ENCODE data around the gene ARHGEF37. TPM values are rescaled to one million over a fixed set of nuclear protein-coding genes. Genes with fewer than 3 reads are reported as not detected.

ARHGEF37 gene
- polyA plus RNA-seq, 2 donors: 10.6 to 11.6 TPM

- Histone ChIP-seq H3K27me3 (ENCODE audit: control insufficient read depth in 1 of 2, insufficient read depth in 2 of 2, low read length in 2 of 2) (no peaks in the 10 kb centered on the region), H3K36me3 (ENCODE audit: control insufficient read depth in 2 of 2, insufficient read depth in 2 of 2, low read length in 1 of 2) (peaks cover 11 to 28% of the 10 kb centered on the region in 2 donors), H3K4me3 (ENCODE audit: low read depth in 1 of 2, low read length in 2 of 2) (no peak overlapping the region), H3K4me1 (ENCODE audit: control insufficient read depth in 2 of 2, insufficient read depth in 2 of 2, low read length in 1 of 2) (peaks cover 0 to 9% of the 10 kb centered on the region in 2 donors), H3K27ac (ENCODE audit: low read depth in 2 of 2, low read length in 1 of 2) (peak overlapping the region; percentile 45 to 75), H3K9me3 (ENCODE audit: control insufficient read depth in 2 of 2, insufficient read depth in 1 of 2, low read depth in 1 of 2, low read length in 1 of 2) (no peaks in the 10 kb centered on the region)
- 86 to 88% methylated on average over 12 of the region's 12 CpGs for WGBS, 2 donors
These were observed 36.5 kb downstream of the ARHGEF37 start for GRCh38 chr5:149617760-149618306.

- Histone ChIP-seq H3K4me3 (ENCODE audit: low read depth in 1 of 2, low read length in 2 of 2) (no peak overlapping the region), H3K36me3 (ENCODE audit: control insufficient read depth in 2 of 2, insufficient read depth in 2 of 2, low read length in 1 of 2) (peaks cover 11 to 34% of the 10 kb centered on the region in 2 donors), H3K4me1 (ENCODE audit: control insufficient read depth in 2 of 2, insufficient read depth in 2 of 2, low read length in 1 of 2) (peaks cover 0 to 9% of the 10 kb centered on the region in 2 donors), H3K27me3 (ENCODE audit: control insufficient read depth in 1 of 2, insufficient read depth in 2 of 2, low read length in 2 of 2) (no peaks in the 10 kb centered on the region), H3K27ac (ENCODE audit: low read depth in 2 of 2, low read length in 1 of 2) (peak overlapping the region; percentile 72 to 85), H3K9me3 (ENCODE audit: control insufficient read depth in 2 of 2, insufficient read depth in 1 of 2, low read depth in 1 of 2, low read length in 1 of 2) (no peaks in the 10 kb centered on the region)
- 33 to 40% methylated on average over 9 of the region's 9 CpGs for WGBS, 2 donors
These were observed 37.4 kb downstream of the ARHGEF37 start for GRCh38 chr5:149618581-149619248.

GRCh38 chr5:149621415-149622098, 40.3 kb downstream of the ARHGEF37 start:
- Histone ChIP-seq H3K9me3 (ENCODE audit: control insufficient read depth in 2 of 2, insufficient read depth in 1 of 2, low read depth in 1 of 2, low read length in 1 of 2) (no peaks in the 10 kb centered on the region), H3K27me3 (ENCODE audit: control insufficient read depth in 1 of 2, insufficient read depth in 2 of 2, low read length in 2 of 2) (no peaks in the 10 kb centered on the region), H3K27ac (ENCODE audit: low read depth in 2 of 2, low read length in 1 of 2) (no peak overlapping the region), H3K4me3 (ENCODE audit: low read depth in 1 of 2, low read length in 2 of 2) (no peak overlapping the region), H3K4me1 (ENCODE audit: control insufficient read depth in 2 of 2, insufficient read depth in 2 of 2, low read length in 1 of 2) (peaks cover 0 to 6% of the 10 kb centered on the region in 2 donors), H3K36me3 (ENCODE audit: control insufficient read depth in 2 of 2, insufficient read depth in 2 of 2, low read length in 1 of 2) (peaks cover 2 to 39% of the 10 kb centered on the region in 2 donors)
- 92 to 93% methylated on average over 10 of the region's 10 CpGs for WGBS, 2 donors

- WGBS, 2 donors: 84 to 94% methylated on average over 3 of the region's 3 CpGs
These were observed 41.2 kb downstream of the ARHGEF37 start for GRCh38 chr5:149622466-149622865.

GRCh38 chr5:149623473-149623872, 42.2 kb downstream of the ARHGEF37 start:
- 85 to 87% methylated on average over 3 of the region's 3 CpGs for WGBS, 2 donors
- no peak overlapping the region for H3K27ac ChIP-seq (ENCODE audit: low read depth in 2 of 2, low read length in 1 of 2)
- H3K4me3 ChIP-seq (ENCODE audit: low read depth in 1 of 2, low read length in 2 of 2): no peak overlapping the region
- peaks cover 2 to 38% of the 10 kb centered on the region in 2 donors for H3K36me3 ChIP-seq (ENCODE audit: control insufficient read depth in 2 of 2, insufficient read depth in 2 of 2, low read length in 1 of 2)
- no peaks in the 10 kb centered on the region for H3K27me3 ChIP-seq (ENCODE audit: control insufficient read depth in 1 of 2, insufficient read depth in 2 of 2, low read length in 2 of 2)
- H3K9me3 ChIP-seq (ENCODE audit: control insufficient read depth in 2 of 2, insufficient read depth in 1 of 2, low read depth in 1 of 2, low read length in 1 of 2): no peaks in the 10 kb centered on the region
- peaks cover 0 to 2% of the 10 kb centered on the region in 2 donors for H3K4me1 ChIP-seq (ENCODE audit: control insufficient read depth in 2 of 2, insufficient read depth in 2 of 2, low read length in 1 of 2)

More at GRCh38 chr5:149622466-149622865, 41.2 kb downstream of the ARHGEF37 start:
- Histone ChIP-seq H3K9me3 (ENCODE audit: control insufficient read depth in 2 of 2, insufficient read depth in 1 of 2, low read depth in 1 of 2, low read length in 1 of 2) (no peaks in the 10 kb centered on the region), H3K27me3 (ENCODE audit: control insufficient read depth in 1 of 2, insufficient read depth in 2 of 2, low read length in 2 of 2) (no peaks in the 10 kb centered on the region), H3K4me3 (ENCODE audit: low read depth in 1 of 2, low read length in 2 of 2) (no peak overlapping the region), H3K4me1 (ENCODE audit: control insufficient read depth in 2 of 2, insufficient read depth in 2 of 2, low read length in 1 of 2) (peaks cover 0 to 6% of the 10 kb centered on the region in 2 donors), H3K36me3 (ENCODE audit: control insufficient read depth in 2 of 2, insufficient read depth in 2 of 2, low read length in 1 of 2) (peaks cover 2 to 43% of the 10 kb centered on the region in 2 donors), H3K27ac (ENCODE audit: low read depth in 2 of 2, low read length in 1 of 2) (no peak overlapping the region)

GRCh38 chr5:149627070-149627469, 45.8 kb downstream of the ARHGEF37 start:
- WGBS, 2 donors: 81 to 90% methylated on average over 12 of the region's 12 CpGs
- no peaks in the 10 kb centered on the region for H3K9me3 ChIP-seq (ENCODE audit: control insufficient read depth in 2 of 2, insufficient read depth in 1 of 2, low read depth in 1 of 2, low read length in 1 of 2)
- H3K36me3 ChIP-seq (ENCODE audit: control insufficient read depth in 2 of 2, insufficient read depth in 2 of 2, low read length in 1 of 2): peaks cover 2 to 43% of the 10 kb centered on the region in 2 donors
- H3K4me3 ChIP-seq (ENCODE audit: low read depth in 1 of 2, low read length in 2 of 2): no peak overlapping the region
- H3K27ac ChIP-seq (ENCODE audit: low read depth in 2 of 2, low read length in 1 of 2): no peak overlapping the region
- H3K27me3 ChIP-seq (ENCODE audit: control insufficient read depth in 1 of 2, insufficient read depth in 2 of 2, low read length in 2 of 2): no peaks in the 10 kb centered on the region
- H3K4me1 ChIP-seq (ENCODE audit: control insufficient read depth in 2 of 2, insufficient read depth in 2 of 2, low read length in 1 of 2): peaks cover 0 to 4% of the 10 kb centered on the region in 2 donors

GRCh38 chr5:149628221-149628620, 46.9 kb downstream of the ARHGEF37 start:
- Histone ChIP-seq H3K36me3 (ENCODE audit: control insufficient read depth in 2 of 2, insufficient read depth in 2 of 2, low read length in 1 of 2) (peaks cover 2 to 42% of the 10 kb centered on the region in 2 donors), H3K9me3 (ENCODE audit: control insufficient read depth in 2 of 2, insufficient read depth in 1 of 2, low read depth in 1 of 2, low read length in 1 of 2) (no peaks in the 10 kb centered on the region), H3K27ac (ENCODE audit: low read depth in 2 of 2, low read length in 1 of 2) (no peak overlapping the region), H3K27me3 (ENCODE audit: control insufficient read depth in 1 of 2, insufficient read depth in 2 of 2, low read length in 2 of 2) (no peaks in the 10 kb centered on the region), H3K4me1 (ENCODE audit: control insufficient read depth in 2 of 2, insufficient read depth in 2 of 2, low read length in 1 of 2) (peaks cover 0 to 12% of the 10 kb centered on the region in 2 donors), H3K4me3 (ENCODE audit: low read depth in 1 of 2, low read length in 2 of 2) (no peak overlapping the region)
- WGBS, 2 donors: 72 to 79% methylated on average over 6 of the region's 6 CpGs

- Histone ChIP-seq H3K27me3 (ENCODE audit: control insufficient read depth in 1 of 2, insufficient read depth in 2 of 2, low read length in 2 of 2) (no peaks in the 10 kb centered on the region), H3K9me3 (ENCODE audit: control insufficient read depth in 2 of 2, insufficient read depth in 1 of 2, low read depth in 1 of 2, low read length in 1 of 2) (no peaks in the 10 kb centered on the region), H3K4me3 (ENCODE audit: low read depth in 1 of 2, low read length in 2 of 2) (no peak overlapping the region), H3K36me3 (ENCODE audit: control insufficient read depth in 2 of 2, insufficient read depth in 2 of 2, low read length in 1 of 2) (peaks cover 2 to 35% of the 10 kb centered on the region in 2 donors), H3K4me1 (ENCODE audit: control insufficient read depth in 2 of 2, insufficient read depth in 2 of 2, low read length in 1 of 2) (peaks cover 0 to 12% of the 10 kb centered on the region in 2 donors), H3K27ac (ENCODE audit: low read depth in 2 of 2, low read length in 1 of 2) (no peak overlapping the region)
- 88 to 89% methylated on average over 5 of the region's 5 CpGs for WGBS, 2 donors
These were observed 47.6 kb downstream of the ARHGEF37 start for GRCh38 chr5:149628846-149629388.

GRCh38 chr5:149629421-149629820, 48.1 kb downstream of the ARHGEF37 start:
- WGBS, 2 donors: 91 to 97% methylated on average over 5 of the region's 5 CpGs
- no peaks in the 10 kb centered on the region for H3K9me3 ChIP-seq (ENCODE audit: control insufficient read depth in 2 of 2, insufficient read depth in 1 of 2, low read depth in 1 of 2, low read length in 1 of 2)
- H3K4me3 ChIP-seq (ENCODE audit: low read depth in 1 of 2, low read length in 2 of 2): no peak overlapping the region
- H3K4me1 ChIP-seq (ENCODE audit: control insufficient read depth in 2 of 2, insufficient read depth in 2 of 2, low read length in 1 of 2): peaks cover 0 to 12% of the 10 kb centered on the region in 2 donors
- H3K36me3 ChIP-seq (ENCODE audit: control insufficient read depth in 2 of 2, insufficient read depth in 2 of 2, low read length in 1 of 2): peaks cover 2 to 33% of the 10 kb centered on the region in 2 donors
- no peaks in the 10 kb centered on the region for H3K27me3 ChIP-seq (ENCODE audit: control insufficient read depth in 1 of 2, insufficient read depth in 2 of 2, low read length in 2 of 2)
- H3K27ac ChIP-seq (ENCODE audit: low read depth in 2 of 2, low read length in 1 of 2): no peak overlapping the region
